Cerebellar cortex (tissue), 1 donor: ENCODE results near the gene ZNF75A.
"Not testable (repeated sequence)": the region's sequence is repeated elsewhere in the genome, so short reads cannot be mapped to it uniquely, and the experiment has no call there.

Experiments
- DNase-seq: peaks from one replicate; pipeline ENCODE4 v3.0.0-alpha.2; 2015; ENCODE audit warnings: low spot score

The ZNF75A gene

DNA sequence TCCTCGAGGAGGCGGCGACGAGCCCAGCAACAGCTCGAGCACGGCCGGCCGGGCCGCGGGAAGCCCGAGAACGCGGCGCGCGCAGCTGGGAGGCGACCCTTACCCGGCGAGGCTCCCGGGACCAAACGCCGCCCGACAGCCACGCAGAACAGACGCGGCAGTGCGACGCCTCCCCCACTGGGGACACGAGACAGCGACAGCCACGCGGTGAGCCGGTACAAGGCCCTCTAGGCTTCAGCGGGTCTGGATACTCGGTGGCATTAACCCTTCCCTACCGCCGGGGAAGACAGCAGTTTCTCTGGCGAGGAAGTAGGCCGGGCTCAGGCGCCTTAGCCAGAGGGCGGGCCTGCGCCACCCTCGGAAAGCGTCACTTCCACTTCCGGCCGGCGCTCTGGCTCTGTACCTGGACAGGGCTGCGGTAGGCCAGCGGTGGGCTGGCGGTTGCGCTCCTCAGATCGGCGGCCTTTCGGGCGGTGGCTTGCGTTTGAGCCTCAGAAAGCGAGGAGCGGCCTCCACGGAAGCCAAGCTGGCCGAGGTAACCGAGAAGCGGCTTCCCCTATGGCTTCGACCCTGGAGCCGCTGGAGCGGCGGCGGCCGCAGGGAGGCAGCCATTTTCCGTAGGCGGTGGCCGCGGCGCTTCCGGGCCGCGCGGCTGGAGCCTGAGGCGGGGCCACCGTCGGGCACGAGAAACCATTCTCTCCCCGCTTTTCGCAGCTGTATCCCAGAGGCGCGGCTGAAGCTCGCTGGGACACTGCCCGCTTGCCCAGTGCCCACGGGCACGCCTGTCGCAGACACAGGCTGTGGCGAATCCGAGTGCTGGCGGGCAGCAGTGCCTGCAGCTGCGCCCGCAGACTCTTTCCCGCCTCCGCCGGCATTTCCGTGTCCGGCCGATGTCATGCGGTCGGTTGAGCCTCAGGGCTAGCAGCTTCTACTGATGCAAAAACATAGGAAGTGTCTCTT, at the start of gene ZNF75A, which contains the start of gene TIGD7:
ZNF75A (plus strand) TSS at position 389 of the 960 bp plus-strand sequence. CDS start 2,932 bp downstream, outside the sequence.
TIGD7 (minus strand) TSS at position 322 of the 960 bp plus-strand sequence. CDS start 4,816 bp downstream, outside the sequence.
- DNase-seq: peak; percentile 97

DNA sequence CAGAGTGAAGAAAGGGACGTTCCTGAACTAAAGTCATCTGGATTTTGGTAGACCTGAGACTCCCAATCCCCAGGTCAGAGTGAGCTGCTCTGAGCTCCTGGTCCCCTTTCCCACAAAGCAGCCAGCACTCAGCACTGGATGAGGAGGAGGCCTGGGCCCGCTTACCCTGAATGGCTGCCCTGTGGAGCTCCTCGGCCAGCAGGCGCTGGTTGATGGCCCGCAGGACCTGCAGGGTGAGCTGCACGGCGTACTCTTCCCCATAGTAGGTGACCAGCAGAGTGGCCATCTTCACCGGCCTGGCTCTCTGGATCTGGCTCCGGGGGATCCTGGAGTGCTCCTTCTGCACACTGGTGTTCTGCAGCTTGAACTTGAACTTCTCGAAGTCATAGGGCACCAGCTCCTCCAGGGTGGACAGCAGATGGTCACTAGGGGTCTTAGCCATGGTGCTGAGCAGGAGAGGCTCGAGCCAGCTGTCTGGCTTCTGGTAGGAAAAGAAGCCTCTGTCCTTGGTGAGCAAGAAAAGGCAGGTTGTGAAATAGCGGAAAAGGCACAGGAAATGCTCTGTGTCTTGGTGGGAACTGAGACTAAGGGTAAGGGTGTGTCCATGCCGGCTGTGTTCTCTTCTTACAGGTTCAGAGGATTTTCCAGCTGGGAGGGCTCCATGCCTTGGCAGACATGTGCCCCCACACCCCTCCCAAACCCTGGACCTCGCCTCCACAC, 49.0 kb upstream of the ZNF75A start, which contains the start of gene MEFV:
MEFV (minus strand) TSS at position 488 of the 720 bp plus-strand sequence; CDS start at position 442, 46 bp downstream.
- DNase-seq: no peak

DNA sequence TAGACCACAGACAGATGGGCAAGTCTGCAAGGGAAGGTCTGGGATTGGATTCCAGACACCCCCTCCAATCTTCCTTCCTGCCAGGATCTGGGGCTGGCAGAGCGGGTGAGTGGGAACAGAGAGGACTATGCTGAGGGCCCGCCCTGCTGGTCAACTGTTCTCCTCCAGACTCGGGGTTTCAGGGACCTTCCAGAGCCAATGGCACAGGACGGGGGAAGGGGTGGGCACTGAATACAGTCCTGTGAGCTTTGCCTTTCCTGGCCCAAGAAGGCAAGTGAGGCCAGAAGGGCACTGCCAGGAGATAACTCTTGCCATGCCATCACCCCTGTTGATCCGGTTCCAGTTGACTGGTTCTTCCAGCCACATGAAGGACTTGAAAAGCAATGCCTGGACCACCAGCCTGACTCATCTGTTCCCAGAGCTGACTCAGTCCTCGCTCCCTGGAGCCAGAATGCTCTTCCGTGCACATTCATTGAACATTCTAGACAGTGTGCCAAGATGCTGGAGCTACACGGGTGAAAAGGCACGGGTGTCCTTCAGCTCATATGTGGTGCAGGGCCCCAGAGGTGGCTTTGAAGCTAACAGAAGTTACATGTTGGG, 48.3 kb upstream of the ZNF75A start:
- no peak for DNase-seq

DNA sequence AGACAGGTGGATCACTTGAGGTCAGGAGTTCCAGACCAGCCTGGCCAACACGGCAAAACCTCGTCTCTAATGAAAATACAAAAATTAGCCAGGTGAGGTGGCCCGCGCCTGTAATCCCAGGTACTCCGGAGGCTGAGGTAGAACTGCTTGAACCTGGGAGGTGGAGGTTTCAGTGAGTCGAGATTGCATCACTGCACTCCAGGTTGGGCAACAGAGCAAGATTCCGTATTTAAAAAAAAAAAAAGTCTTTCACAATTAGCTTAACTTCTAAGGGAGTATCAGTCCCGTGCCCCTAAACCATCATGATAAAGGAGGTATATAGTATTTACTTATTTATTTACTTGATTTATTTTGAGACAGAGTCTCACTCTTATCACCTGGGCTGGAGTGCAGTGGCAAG, 45.5 kb upstream of the ZNF75A start:
- DNase-seq: no peak

DNA sequence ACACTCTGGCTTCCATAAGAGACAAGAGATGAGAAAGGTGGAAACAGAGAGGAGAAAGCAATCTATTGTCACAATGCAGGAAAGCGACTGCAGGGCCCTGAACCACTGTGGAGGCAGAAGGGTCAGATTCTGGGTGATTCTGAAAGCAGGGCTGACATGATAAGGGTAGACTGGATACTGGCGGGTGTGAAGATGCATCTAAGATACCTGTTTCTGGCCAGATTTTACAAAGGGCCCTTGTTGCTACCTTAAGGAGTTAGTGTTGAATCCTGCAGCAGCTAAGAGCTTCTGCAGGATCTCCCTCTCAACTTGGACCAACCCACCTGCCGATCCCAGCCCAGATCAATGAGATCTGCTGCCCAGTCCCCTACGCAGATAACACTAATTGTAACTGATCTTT, 42.8 kb upstream of the ZNF75A start:
- no peak for DNase-seq

DNA sequence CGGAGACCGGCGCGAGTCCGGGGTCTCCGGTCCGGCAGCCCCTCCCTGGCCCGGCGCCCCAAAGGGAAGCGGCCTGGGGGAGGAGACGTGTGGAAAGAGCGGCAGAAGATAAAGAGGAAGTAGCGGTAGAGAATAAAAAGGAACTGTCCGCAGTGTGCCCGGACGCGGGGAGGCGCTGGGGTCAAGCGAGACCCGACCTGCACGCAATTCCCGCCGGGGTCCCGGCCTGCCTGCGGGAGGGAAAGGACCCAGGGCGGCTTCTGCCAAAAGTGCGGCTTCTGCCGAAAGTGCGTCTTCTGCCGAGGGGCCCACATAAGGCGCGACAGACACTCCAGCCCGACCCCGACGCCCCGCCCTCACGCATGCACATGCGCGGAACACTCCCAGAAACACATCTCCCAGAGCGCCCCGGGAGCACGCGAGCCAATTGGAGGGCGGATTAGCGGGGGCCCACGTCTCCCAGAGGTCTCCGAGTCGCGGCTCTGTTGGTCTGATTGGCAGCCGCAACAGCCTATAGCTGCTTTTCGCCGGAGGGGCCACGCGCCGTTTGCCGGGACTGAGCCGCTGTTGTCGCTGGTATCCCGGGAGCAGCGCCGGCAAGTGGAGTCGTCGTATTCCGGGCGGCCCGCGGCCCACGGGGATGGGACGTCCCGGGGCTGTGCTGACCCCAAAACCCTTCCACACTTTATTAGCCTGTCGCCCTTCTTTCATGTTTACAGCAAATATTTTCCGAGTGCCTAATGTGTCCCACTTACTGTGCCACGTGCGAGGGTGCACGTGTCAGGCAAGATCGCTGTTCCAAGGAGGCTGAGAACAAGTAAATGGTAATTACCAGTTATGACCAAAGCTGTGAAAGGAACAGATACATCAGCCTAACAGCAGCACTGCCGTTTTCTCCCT, 40.9 kb upstream of the ZNF75A start:
- DNase-seq: peak; percentile 99

DNA sequence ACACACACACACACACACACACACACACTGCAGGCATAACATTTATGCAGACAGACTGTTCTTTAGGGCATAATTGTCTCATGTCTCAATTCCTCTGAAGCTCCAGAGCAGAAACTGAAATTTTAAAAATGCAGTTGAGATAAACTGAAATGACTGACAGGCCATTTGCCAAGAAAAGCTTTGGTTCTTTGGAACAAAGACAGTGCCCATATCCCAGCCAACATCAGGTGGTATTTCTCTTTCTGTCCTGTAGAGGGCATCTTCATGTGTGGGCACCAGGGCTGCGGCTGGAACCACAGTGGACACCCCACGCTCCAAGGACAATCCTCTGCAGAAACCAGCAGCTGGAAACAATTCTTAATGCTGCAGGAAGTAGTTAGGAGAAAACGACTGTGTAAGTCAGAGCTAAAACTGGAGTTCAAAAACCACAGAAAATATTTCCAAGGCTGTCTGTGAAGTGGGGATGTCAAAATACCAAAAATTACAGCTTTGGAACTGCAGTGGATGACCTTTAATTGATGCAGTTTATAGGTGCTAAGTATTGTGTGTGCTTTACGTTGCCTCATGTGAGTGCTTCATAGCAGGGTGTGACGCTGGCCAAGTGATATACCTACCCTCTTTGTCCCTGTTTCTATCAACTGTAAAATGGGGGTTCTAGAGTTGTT, 38.3 kb upstream of the ZNF75A start:
- DNase-seq: peak; percentile 38

DNA sequence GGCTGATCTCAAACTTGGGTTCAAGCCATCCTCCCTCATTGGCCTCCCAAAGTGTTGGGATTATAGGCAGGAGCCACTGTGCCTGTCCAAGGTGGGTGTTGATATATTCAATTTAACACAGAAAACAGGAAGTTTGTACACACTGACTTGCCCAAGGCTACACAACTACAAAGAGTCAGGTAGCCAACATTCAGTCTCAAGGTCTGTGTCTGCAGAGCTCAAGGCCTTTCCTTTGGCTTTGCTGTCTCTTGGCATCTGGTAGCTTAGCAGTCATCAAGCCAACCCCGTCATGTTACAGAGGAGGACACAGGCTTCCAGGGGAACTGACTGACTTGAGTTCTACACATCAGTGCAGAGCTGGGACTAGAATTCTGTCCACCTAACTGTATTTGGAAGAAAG, 37.0 kb upstream of the ZNF75A start:
- DNase-seq: no peak

DNA sequence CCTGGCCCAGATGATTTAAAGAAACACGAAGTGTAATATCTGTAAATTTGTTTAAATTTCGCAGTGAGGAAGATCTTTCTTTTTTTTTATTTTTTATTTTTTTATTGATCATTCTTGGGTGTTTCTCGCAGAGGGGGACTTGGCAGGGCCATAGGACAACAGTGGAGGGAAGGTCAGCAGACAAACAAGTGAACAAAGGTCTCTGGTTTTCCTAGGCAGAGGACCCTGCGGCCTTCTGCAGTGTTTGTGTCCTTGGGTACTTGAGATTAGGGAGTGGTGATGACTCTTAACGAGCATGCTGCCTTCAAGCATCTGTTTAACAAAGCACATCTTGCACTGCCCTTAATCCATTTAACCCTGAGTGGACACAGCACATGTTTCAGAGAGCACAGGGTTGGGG, 34.6 kb upstream of the ZNF75A start:
- DNase-seq: not testable (repeated sequence)

DNA sequence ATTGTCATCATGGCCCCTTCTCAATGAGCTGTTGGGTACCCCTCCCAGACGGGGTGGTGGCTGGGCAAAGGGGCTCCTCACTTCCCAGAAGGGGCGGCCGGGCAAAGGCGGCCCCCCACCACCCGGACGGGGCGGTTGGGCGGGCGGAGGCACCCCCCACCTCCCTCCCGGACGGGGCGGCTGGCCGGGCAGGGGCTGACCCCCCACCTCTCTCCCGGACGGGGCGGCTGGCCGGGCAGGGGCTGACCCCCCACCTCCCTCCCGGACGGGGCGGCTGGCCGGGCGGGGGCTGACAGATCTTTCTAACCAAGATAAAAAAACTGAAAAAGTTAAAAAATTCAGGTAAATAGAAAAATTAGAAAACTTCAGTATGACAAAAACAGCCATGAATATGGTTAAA, 34.0 kb upstream of the ZNF75A start:
- DNase-seq: not testable (repeated sequence)

DNA sequence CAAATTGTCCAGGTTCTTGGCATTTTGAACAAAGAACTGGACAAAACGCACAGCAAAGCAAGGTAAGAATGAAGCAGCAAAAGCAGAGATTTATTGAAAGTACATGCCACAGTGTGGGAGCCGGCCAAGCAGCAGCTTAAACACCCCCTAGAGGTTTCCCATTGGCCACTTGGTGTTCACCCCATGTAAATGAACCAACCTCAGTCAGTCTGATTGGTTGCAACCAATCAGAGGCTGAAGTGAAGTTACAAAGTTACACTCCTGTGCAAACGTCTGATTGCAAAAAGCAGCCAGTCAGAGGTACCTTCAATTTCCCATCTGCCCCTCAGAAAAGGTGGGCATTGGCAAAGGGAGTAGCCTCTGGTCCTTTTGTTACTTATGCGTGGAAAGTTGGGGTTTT, 30.8 kb upstream of the ZNF75A start:
- peak; percentile 15 for DNase-seq

DNA sequence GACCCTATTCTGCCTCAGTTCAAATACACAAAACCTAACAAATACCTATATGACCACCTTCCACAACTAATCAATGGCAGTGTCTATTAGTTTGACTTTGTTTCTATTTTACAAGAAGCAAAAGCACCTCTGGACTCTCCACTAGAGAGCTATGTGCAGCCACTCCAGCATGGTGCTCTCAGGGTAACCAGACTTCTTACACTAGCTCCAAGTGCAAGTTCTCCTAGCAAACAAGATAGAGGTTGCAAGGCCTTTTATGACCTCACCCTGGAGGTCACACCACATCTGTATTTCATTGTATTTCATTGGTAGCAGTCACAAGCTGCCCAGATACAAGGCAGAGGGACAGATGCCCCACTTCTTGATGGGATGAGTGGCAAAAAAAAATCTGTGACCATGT, 30.4 kb upstream of the ZNF75A start:
- no peak for DNase-seq

DNA sequence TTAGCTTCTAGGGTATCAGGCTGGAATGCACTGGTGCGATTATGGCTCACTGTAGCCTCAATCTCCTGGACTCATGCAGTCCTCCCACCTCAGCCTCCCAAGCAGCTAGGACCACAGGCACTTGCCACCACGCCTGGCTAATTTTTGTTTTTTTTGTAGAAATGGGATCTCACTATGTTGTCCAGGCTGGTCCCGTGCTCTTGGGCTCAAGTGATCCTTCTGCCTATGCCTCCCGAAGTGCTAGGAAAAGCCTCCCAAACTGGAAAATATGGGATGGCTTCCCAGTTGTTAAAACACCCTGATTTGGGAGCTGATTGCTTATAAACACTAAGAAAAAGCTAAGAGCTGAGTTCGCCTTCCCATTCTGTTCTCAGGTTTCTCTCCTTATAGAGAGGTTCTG, 28.6 kb upstream of the ZNF75A start:
- DNase-seq: no peak

DNA sequence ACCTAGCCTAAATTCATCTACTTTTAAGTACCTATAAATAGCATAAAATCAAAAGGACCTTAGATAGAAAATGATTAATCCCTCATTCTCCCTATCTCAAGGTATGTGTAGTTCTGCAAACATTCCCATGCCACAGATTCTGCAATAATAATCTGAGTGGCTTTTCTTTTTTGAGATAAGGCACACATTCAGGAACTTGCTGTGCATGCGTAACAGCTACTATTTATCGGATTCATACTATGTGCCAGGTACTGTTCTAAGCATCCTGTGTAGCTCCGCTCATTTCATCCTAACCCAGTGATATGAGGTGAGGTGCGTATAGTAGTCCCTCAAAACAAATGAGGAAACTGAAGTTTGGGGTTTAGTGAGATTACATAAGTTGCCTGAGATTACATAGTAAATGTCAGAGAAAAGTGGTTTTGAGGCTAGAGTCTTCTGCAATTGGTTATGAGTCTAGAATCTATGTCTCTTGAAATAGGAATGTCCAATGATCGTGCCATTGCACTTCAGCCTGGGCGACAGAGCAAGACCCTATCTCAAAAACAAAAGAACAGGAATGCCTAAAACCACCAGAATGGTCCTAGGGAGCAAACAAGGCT, 24.0 kb upstream of the ZNF75A start:
- no peak for DNase-seq

DNA sequence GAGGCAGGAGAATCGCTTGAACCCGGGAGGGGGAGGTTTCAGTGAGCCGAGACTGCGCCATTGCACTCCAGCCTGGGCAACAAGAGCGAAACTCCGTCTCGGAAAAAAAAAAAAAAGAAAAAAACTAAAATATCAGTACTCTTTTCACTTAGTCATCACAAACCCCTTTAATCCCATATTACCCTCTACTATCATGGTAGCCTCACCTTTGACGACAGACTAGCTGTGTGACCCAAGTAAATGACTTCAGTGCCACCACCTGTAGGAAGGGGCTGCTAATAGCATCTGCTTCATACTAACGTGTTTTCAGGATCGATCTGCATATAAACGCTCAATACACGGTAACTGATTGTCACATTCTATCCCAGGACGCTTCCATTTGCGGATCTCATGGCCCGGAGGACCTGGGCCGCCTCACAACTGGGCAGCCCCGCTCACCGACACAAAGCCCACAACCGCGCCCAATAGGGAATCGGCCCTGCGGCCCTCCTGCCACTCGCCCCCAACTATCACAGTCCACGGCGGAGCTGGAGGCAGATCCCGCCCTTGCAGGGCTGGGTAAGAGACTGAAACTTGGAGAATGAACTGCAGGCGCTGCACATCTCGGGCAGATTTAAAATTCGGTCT, 23.1 kb upstream of the ZNF75A start:
- DNase-seq: no peak

DNA sequence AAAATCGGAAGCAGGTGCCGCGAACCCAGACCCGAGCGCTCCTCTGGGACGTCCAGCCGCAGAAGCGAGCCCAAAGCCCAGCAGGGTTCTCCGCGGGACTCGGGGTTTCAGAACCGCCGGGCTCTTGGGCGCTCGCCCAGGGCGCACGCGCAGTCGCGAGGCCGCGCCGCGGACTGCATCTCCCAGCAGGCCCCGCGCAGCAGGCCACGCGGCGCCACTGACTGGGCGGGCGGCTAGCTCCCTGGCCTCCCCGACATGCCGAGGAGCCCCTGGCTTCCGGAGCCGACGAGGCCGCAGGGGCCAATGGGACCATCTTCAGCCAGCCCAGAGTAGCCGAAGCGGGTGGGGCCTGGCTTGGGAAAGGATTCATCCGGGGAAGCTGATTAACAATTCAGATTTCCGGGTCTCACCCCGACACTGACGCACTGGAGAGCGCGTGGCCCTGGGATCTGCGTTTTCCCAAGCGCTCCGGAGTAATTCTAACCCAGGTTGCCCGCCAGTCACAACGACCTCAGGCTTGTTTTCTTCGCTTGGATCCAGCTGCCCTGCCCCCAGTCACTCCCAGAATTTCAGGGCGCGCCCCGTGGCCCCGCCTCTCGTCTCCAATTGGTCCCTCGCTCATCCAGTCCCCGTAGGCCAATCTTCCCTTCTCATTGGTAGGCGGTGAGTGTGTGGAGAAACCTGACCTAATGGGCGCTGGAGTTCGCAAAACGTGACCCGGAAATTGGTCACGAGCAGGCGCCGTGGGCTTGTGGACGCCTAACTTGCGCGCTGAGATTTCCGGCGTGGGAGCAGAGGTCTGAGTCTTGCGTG, 22.4 kb upstream of the ZNF75A start, which contains the start of gene ZNF263:
ZNF263 (plus strand) TSS at position 762 of the 813 bp plus-strand sequence. CDS start 328 bp downstream, outside the sequence.
- peak; percentile 99 for DNase-seq

DNA sequence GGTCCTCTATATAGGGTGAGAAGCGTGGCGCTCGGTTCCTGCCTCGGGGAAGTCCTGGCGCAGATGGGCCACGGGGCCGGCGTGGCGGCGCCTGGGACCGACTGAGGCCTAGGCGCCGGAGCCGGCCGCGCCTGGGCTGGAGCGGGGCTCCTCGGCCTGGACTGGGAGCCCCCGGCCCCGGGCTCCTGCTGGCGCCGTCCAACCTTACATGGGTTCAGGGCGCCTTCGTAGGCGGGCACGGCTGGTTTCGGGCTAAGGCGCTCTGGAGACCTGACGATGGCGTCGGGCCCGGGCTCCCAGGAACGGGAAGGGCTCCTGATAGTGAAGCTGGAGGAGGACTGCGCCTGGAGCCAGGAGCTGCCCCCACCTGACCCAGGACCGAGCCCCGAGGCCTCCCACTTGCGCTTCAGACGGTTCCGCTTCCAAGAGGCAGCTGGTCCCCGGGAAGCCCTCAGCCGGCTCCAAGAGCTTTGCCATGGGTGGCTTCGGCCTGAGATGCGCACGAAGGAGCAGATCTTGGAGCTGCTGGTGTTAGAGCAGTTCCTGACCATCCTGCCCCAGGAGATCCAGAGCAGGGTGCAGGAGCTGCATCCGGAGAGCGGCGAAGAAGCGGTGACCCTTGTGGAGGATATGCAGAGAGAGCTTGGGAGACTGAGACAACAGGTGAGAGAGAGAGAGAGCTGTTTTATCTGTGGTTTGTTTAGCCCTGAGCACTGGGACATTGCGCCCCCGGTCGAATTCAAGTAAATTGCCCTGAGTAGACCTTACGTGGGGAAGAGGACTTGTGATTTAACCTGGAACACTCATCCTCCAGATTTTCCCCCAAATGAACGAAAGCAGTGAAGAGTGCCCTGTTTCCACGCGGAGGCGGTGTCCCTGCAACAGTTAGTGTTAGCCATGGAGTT, 21.5 kb upstream of the ZNF75A start:
- no peak for DNase-seq

DNA sequence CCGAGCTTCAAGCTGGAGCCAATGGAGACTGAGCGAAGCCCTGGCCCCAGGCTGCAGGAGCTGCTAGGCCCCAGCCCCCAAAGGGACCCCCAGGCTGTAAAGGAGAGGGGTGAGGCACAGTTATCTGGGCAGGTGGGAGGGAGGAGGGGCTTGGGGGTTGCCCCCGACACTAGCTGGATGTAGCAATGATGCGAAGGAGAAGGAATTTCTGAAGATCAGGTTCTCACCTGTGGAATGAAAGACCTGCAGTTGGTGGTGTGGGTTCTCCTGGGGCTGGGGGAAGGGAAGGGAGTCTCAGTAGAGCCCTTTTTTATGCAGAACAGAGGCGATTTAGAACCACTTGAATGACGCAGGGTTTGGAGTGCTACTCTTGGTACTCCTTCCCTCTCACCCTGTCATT, 20.2 kb upstream of the ZNF75A start:
- no peak for DNase-seq
